ENCODE measurements around the gene CSK. TPM values are rescaled to one million over a fixed set of nuclear protein-coding genes. Genes with fewer than 3 reads are reported as not detected.
"Not testable (repeated sequence)": the region's sequence is repeated elsewhere in the genome, so short reads cannot be mapped to it uniquely, and the experiment has no call there.

CSK gene
- total and polyA plus RNA-seq, 11 donors: 19.1 to 66.7 (median 25.9) TPM

GRCh38 chr15:74735305-74735704 lies 46.6 kb upstream of the CSK start:
- Histone ChIP-seq H3K27ac (no peak overlapping the region), H3K4me3 (no peak overlapping the region), H3K4me1 (no peaks in the 10 kb centered on the region), H3K9me3 (no peaks in the 10 kb centered on the region), H3K36me3 (no peaks in the 10 kb centered on the region), H3K27me3 (peaks cover 0 to 30% (median 0%) of the 10 kb centered on the region in 9 donors)
- DNase-seq (no peak), ATAC-seq (no peak)
- whole genome bisulfite sequencing, 4 donors: 92 to 94% (median 93%) methylated on average over 3 of the region's 3 CpGs
- TF ChIP-seq, protein P1, sequence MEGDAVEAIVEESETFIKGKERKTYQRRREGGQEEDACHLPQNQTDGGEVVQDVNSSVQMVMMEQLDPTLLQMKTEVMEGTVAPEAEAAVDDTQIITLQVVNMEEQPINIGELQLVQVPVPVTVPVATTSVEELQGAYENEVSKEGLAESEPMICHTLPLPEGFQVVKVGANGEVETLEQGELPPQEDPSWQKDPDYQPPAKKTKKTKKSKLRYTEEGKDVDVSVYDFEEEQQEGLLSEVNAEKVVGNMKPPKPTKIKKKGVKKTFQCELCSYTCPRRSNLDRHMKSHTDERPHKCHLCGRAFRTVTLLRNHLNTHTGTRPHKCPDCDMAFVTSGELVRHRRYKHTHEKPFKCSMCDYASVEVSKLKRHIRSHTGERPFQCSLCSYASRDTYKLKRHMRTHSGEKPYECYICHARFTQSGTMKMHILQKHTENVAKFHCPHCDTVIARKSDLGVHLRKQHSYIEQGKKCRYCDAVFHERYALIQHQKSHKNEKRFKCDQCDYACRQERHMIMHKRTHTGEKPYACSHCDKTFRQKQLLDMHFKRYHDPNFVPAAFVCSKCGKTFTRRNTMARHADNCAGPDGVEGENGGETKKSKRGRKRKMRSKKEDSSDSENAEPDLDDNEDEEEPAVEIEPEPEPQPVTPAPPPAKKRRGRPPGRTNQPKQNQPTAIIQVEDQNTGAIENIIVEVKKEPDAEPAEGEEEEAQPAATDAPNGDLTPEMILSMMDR (IDR thresholded peaks at IDR 0.05): no peak
- no peak for TF ChIP-seq POLR2A (IDR thresholded peaks at IDR 0.05)
- intact Hi-C loops (cut with DNase I): no loop called here

GRCh38 chr15:74738239-74738638 lies 43.6 kb upstream of the CSK start:
- H3K9me3 ChIP-seq; H3K4me1 ChIP-seq; DNase-seq; intact Hi-C loops (cut with DNase I); H3K27ac ChIP-seq; ATAC-seq; H3K4me3 ChIP-seq; H3K36me3 ChIP-seq: not testable (repeated sequence)
- H3K27me3 ChIP-seq: peaks cover 0 to 14% (median 0%) of the 10 kb centered on the region in 9 donors
- 60 to 71% (median 65%) methylated on average over 5 of the region's 5 CpGs for WGBS, 4 donors

- no peak overlapping the region for H3K4me3 ChIP-seq
- H3K36me3 ChIP-seq: no peaks in the 10 kb centered on the region
- 80 to 86% (median 82%) methylated on average over 5 of the region's 5 CpGs for WGBS, 4 donors
- peaks cover 0 to 4% (median 0%) of the 10 kb centered on the region in 12 donors for H3K9me3 ChIP-seq
- DNase-seq: no peak
- TF ChIP-seq, protein P1 (IDR thresholded peaks at IDR 0.05): no peak
- TF ChIP-seq POLR2A (IDR thresholded peaks at IDR 0.05): no peak
- intact Hi-C loops (cut with DNase I): no loop called here
- ATAC-seq: no peak
- no peaks in the 10 kb centered on the region for H3K4me1 ChIP-seq
- no peak overlapping the region for H3K27ac ChIP-seq
- peaks cover 0 to 3% (median 0%) of the 10 kb centered on the region in 9 donors for H3K27me3 ChIP-seq
Observed at GRCh38 chr15:74742422-74742821, 39.5 kb upstream of the CSK start.

DNA sequence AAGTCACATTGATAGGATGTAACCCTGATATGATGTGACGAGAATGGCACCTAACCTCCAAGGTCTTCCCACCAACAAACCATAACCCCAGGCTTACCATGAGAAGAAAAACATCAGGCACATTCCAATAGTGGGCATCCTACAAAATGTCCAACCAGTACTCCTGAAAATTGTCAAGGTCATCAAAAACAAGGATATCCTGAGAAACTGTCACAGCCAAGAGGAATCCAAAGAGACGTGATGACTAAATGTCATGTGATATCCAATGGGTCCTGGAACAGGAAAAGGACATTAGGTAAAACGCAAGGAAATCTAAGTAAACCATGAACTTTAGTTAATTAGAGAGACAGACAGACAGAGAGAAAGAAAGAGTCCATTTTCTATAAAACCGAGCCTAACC lies 35.5 kb upstream of the CSK start:
- WGBS, 4 donors: 58 to 72% (median 61%) methylated on average over 4 of the region's 4 CpGs
- H3K4me3 ChIP-seq: no peak overlapping the region
- H3K4me1 ChIP-seq: no peaks in the 10 kb centered on the region
- intact Hi-C loops (cut with DNase I): no loop called here
- no peak overlapping the region for H3K27ac ChIP-seq
- no peak for ATAC-seq
- peaks cover 0 to 4% (median 0%) of the 10 kb centered on the region in 12 donors for H3K9me3 ChIP-seq
- DNase-seq: no peak
- H3K36me3 ChIP-seq: no peaks in the 10 kb centered on the region
- TF ChIP-seq, protein P1 (IDR thresholded peaks at IDR 0.05): no peak
- no peak for TF ChIP-seq POLR2A (IDR thresholded peaks at IDR 0.05)
- no peaks in the 10 kb centered on the region for H3K27me3 ChIP-seq

DNA sequence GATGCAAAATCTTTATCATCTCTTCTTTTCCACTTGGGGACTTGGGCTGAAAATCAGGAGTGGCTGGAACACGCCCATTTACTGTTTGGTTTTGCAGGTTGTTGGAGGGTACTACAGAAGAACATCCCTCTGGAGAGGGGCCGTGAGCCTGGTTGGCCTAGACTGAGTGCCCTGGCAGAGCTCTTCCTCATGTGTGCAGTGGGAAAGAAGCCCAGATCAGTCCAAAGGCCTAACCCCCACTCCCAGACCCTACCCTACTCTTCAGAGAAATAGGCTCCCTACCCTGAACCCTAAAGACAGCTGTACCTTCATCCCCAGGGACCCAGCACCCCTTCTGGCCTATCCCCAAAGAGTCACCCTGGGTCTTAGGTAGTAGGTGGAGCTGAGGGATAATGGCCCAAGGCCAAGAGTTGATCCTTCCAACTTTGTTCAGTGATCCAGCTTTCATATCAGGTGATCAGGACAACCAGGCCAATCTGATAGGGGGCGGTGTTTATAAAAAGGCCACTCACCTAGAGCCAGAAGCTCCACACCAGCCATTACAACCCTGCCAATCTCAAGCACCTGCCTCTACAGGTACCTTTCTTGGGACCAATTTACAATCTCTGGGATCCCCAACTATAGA lies 33.4 kb upstream of the CSK start, which contains the start of gene CYP1A2:
Gene CYP1A2 (plus strand): TSS at position 524 of the 625 bp plus-strand sequence. CDS start 894 bp downstream, outside the sequence.
- H3K4me1 ChIP-seq: no peaks in the 10 kb centered on the region
- H3K27ac ChIP-seq: no peak within 1 kb of the TSS
- H3K4me3 ChIP-seq: no peak within 1 kb of the TSS
- DNase-seq: no peak
- no peaks in the 10 kb centered on the region for H3K9me3 ChIP-seq
- TF ChIP-seq POLR2A (IDR thresholded peaks at IDR 0.05): no peak
- TF ChIP-seq, protein P1 (IDR thresholded peaks at IDR 0.05): no peak
- WGBS, 4 donors: 80 to 86% (median 86%) methylated on average over 3 of the region's 3 CpGs
- ATAC-seq: no peak
- H3K27me3 ChIP-seq: no peaks in the 10 kb centered on the region
- intact Hi-C loops (cut with DNase I): no loop called here
- no peaks in the 10 kb centered on the region for H3K36me3 ChIP-seq
